ENCODE data around the gene KHSRP. TPM values are rescaled to one million over a fixed set of nuclear protein-coding genes. Genes with fewer than 3 reads are reported as not detected.
A peak's percentile ranks its signal among the peaks of the same experiment; 100 is the strongest.

Gene KHSRP
- total and polyA plus RNA-seq, 10 of the 15 experiments (the other 5 are each of a cell fraction or from before 2014, with no cell fraction given): 4.8 to 440 (median 82.0) TPM

- TF ChIP-seq CUX1 (IDR thresholded peaks at IDR 0.05; ENCODE audit: insufficient replicate concordance, low read depth, low read length) (no peak), MLLT1 (IDR thresholded peaks at IDR 0.05) (no peak), HDAC2 (IDR thresholded peaks at IDR 0.05) (no peak), MTA2 (IDR thresholded peaks at IDR 0.05; ENCODE audit: low read depth) (no peak), SMAD5 (IDR thresholded peaks at IDR 0.05; ENCODE audit: low read depth) (0 out of 2 replicates have a peak, but pooled peaks have one; percentile 34), STAT3 (IDR thresholded peaks at IDR 0.05; ENCODE audit: low read depth, low read length) (no peak), HDAC6 (IDR thresholded peaks at IDR 0.05; ENCODE audit: unreplicated experiment) (no peak), POU2F2 (IDR thresholded peaks at IDR 0.05; ENCODE audit: borderline replicate concordance, low read depth, low read length) (no peak), USF2 (IDR thresholded peaks at IDR 0.05; ENCODE audit: borderline replicate concordance, low read depth, low read length) (no peak; the same call in 1 of the 2 replicates), SMAD1 (IDR thresholded peaks at IDR 0.05; ENCODE audit: low read depth, partially characterized antibody) (no peak), CBX5 (IDR thresholded peaks at IDR 0.05; ENCODE audit: low read depth) (no peak), GABPA (IDR thresholded peaks at IDR 0.05; ENCODE audit: low read depth) (no peak; the same call in 1 of the 2 replicates), NR2C2 (IDR thresholded peaks at IDR 0.05; ENCODE audit: borderline replicate concordance, control insufficient read depth, insufficient read length, low read depth) (no peak), ELK1 (IDR thresholded peaks at IDR 0.05; ENCODE audit: low read depth, low read length) (no peak), ZNF592 (IDR thresholded peaks at IDR 0.05) (no peak), RB1 (IDR thresholded peaks at IDR 0.05; ENCODE audit: borderline replicate concordance) (peak; percentile 82), NRF1 (conservative IDR thresholded peaks at IDR 0.05; ENCODE audit: low read depth, low read length) (no peak; the same call in 1 of the 2 replicates), NBN (IDR thresholded peaks at IDR 0.05) (no peak; the same call in 1 of the 2 replicates)
Measured at GRCh38 chr19:6372594-6373095, 52.0 kb downstream of the KHSRP start, which contains the start of gene ALKBH7 (continued).

All from GM12878 (cell line).